ENCODE measurements around the gene OTOP3. TPM values are rescaled to one million over a fixed set of nuclear protein-coding genes. Genes with fewer than 3 reads are reported as not detected.
"Not testable (repeated sequence)": the region's sequence is repeated elsewhere in the genome, so short reads cannot be mapped to it uniquely, and the experiment has no call there.

The OTOP3 gene
- total RNA-seq, 1 experiment from 2014 or later, result not detected

GRCh38 chr17:74964246-74964761 lies 28.6 kb downstream of the OTOP3 start:
- no peaks in the 10 kb centered on the region for H3K9me2 ChIP-seq (replicated peaks; ENCODE audit: low read length)
- ChIA-PET CTCF (interaction anchor here (0.6 kb wide), 1 partner anchor 11 kb away, joined by 3 read pairs; no protein-coding TSS in a partner anchor), POLR2A (ENCODE audit: unreplicated experiment) (interaction anchor here (0.6 kb wide), 1 partner anchor 427 kb away, joined by 6 read pairs; no protein-coding TSS in a partner anchor)
- H3K9me3 ChIP-seq (ENCODE audit: low read length), result no peaks in the 10 kb centered on the region
- H3K4me3 ChIP-seq (ENCODE audit: low read length), result no peak overlapping the region
- BruUV-seq (replicated peaks), result no TSS peak
- peaks cover 16% of the 10 kb centered on the region for H3K4me1 ChIP-seq (ENCODE audit: insufficient read depth, low read length)
- H3K79me2 ChIP-seq (ENCODE audit: low read length), result no peaks in the 10 kb centered on the region
- ATAC-seq (no peak), DNase-seq (no peak)
- TF ChIP-seq CTCF (conservative IDR thresholded peaks at IDR 0.05; ENCODE audit: low read depth, low read length) (no peak), EZH2 (IDR thresholded peaks at IDR 0.05; ENCODE audit: low read length, unreplicated experiment) (no peak), EZH2phosphoT487 (IDR thresholded peaks at IDR 0.05; ENCODE audit: borderline replicate concordance, low read length) (no peak)
- no peaks in the 10 kb centered on the region for H3F3A ChIP-seq (ENCODE audit: low read length, unreplicated experiment)
- no peak overlapping the region for H2AFZ ChIP-seq (ENCODE audit: low read length)
- no peak overlapping the region for H3K27ac ChIP-seq (ENCODE audit: low read length)
- no peak overlapping the region for H3K4me2 ChIP-seq (ENCODE audit: low read length)
- no peaks in the 10 kb centered on the region for H4K20me1 ChIP-seq (ENCODE audit: low read length)
- no peaks in the 10 kb centered on the region for H3K27me3 ChIP-seq (ENCODE audit: low read length)
- H3K9ac ChIP-seq (ENCODE audit: low read length), result no peak overlapping the region
- intact Hi-C loops (cut with micrococcal nuclease), result loop anchor here (5.0 kb wide), 1 partner anchor 238 kb away; no protein-coding TSS in a partner anchor
- H3K36me3 ChIP-seq (ENCODE audit: low read depth, low read length), result no peaks in the 10 kb centered on the region

DNA sequence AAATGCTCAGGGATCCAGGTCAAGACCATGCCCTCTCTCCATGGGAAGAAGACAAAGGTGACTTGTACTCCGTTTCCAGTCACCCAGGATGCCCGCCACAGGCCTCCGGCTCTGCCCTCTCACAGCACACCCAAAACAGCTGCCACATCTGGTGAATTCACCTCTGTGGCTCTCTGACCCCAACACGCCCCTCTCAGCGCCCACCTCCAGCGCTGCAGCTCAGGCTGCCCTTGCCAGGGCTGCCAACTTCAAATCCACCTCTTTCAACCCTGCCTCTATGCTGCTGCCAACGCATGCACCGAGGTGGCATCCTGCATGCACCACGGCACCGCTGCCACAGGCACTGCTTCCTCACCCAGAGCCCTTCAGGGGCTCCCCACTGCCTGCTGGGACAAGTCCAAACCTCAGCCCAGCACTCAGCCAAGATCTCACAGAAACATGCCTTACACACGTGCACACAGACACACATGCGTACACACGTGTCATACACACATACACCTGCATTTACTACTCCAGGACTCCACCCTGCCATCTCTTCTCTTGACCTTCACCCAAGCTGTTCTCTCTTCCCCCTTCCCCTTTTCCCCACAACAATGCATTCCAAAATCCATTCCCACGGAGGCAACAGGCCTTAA lies 29.4 kb downstream of the OTOP3 start:
- no peak overlapping the region for H3K9ac ChIP-seq (ENCODE audit: low read length)
- H3K9me3 ChIP-seq (ENCODE audit: low read length), result no peaks in the 10 kb centered on the region
- DNase-seq (no peak), ATAC-seq (no peak)
- POLR2A ChIA-PET (ENCODE audit: unreplicated experiment), result no interaction called here
- H3K9me2 ChIP-seq (replicated peaks; ENCODE audit: low read length), result no peaks in the 10 kb centered on the region
- no peaks in the 10 kb centered on the region for H3F3A ChIP-seq (ENCODE audit: low read length, unreplicated experiment)
- CTCF ChIA-PET, result no interaction called here
- no peak overlapping the region for H3K27ac ChIP-seq (ENCODE audit: low read length)
- no peaks in the 10 kb centered on the region for H4K20me1 ChIP-seq (ENCODE audit: low read length)
- no peak overlapping the region for H2AFZ ChIP-seq (ENCODE audit: low read length)
- peaks cover 18% of the 10 kb centered on the region for H3K4me1 ChIP-seq (ENCODE audit: insufficient read depth, low read length)
- peaks cover 3% of the 10 kb centered on the region for H3K79me2 ChIP-seq (ENCODE audit: low read length)
- intact Hi-C loops (cut with micrococcal nuclease), result loop anchor here (5.0 kb wide), 1 partner anchor 237 kb away; no protein-coding TSS in a partner anchor
- no peak overlapping the region for H3K4me3 ChIP-seq (ENCODE audit: low read length)
- no peaks in the 10 kb centered on the region for H3K27me3 ChIP-seq (ENCODE audit: low read length)
- BruUV-seq (replicated peaks), result no TSS peak
- TF ChIP-seq CTCF (conservative IDR thresholded peaks at IDR 0.05; ENCODE audit: low read depth, low read length), result no peak
- no peak for TF ChIP-seq EZH2phosphoT487 (IDR thresholded peaks at IDR 0.05; ENCODE audit: borderline replicate concordance, low read length)
- no peak for TF ChIP-seq EZH2 (IDR thresholded peaks at IDR 0.05; ENCODE audit: low read length, unreplicated experiment)
- H3K36me3 ChIP-seq (ENCODE audit: low read depth, low read length), result no peaks in the 10 kb centered on the region
- H3K4me2 ChIP-seq (ENCODE audit: low read length), result no peak overlapping the region

DNA sequence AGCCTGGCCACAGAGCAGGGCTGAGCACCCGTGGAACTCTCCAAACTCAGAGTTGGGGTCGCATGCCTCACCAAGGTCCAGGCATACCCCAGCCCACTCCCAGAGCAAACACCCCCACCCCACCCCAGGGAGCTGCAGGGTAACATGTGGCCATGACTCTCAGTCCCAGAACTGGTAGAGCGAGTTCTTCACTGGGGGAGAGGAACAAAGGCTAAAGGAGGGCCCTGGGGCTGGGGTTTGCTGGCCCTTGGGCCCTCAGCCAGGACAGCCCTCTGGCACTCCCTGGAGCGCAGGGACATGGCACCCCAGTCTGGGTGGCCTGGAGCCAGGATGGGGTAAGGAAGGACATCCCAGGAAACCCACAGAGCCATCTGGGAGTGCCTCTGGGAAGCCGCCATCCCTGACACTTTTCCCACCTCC lies 32.7 kb downstream of the OTOP3 start:
- H3K36me3 ChIP-seq (ENCODE audit: low read depth, low read length), result no peaks in the 10 kb centered on the region
- H3K27me3 ChIP-seq (ENCODE audit: low read length), result no peaks in the 10 kb centered on the region
- ATAC-seq (peak; percentile 5; the same call in 1 of the 2 replicates), DNase-seq (peak; percentile 87)
- no peaks in the 10 kb centered on the region for H4K20me1 ChIP-seq (ENCODE audit: low read length)
- peaks cover 21% of the 10 kb centered on the region for H3K79me2 ChIP-seq (ENCODE audit: low read length)
- no peak overlapping the region for H3K4me3 ChIP-seq (ENCODE audit: low read length)
- no peaks in the 10 kb centered on the region for H3K9me3 ChIP-seq (ENCODE audit: low read length)
- ChIA-PET POLR2A (ENCODE audit: unreplicated experiment) (interaction anchor here (0.7 kb wide), 1 partner anchor 42 kb away, joined by 6 read pairs; no protein-coding TSS in a partner anchor), CTCF (no interaction called here)
- H3K4me1 ChIP-seq (ENCODE audit: insufficient read depth, low read length), result peaks cover 36% of the 10 kb centered on the region
- peak overlapping the region; percentile 35; the same call in 1 of the 2 replicates for H3K9ac ChIP-seq (ENCODE audit: low read length)
- no peaks in the 10 kb centered on the region for H3K9me2 ChIP-seq (replicated peaks; ENCODE audit: low read length)
- H3K4me2 ChIP-seq (ENCODE audit: low read length), result peak overlapping the region; percentile 42
- intact Hi-C loops (cut with micrococcal nuclease), result no loop called here
- no peak for TF ChIP-seq CTCF (conservative IDR thresholded peaks at IDR 0.05; ENCODE audit: low read depth, low read length)
- no peak for TF ChIP-seq EZH2 (IDR thresholded peaks at IDR 0.05; ENCODE audit: low read length, unreplicated experiment)
- H2AFZ ChIP-seq (ENCODE audit: low read length), result 0 out of 2 replicates have a peak overlapping the region, but pooled peaks have one; percentile 19
- BruUV-seq (replicated peaks), result no TSS peak
- peak overlapping the region; percentile 65 for H3K27ac ChIP-seq (ENCODE audit: low read length)
- no peaks in the 10 kb centered on the region for H3F3A ChIP-seq (ENCODE audit: low read length, unreplicated experiment)

DNA sequence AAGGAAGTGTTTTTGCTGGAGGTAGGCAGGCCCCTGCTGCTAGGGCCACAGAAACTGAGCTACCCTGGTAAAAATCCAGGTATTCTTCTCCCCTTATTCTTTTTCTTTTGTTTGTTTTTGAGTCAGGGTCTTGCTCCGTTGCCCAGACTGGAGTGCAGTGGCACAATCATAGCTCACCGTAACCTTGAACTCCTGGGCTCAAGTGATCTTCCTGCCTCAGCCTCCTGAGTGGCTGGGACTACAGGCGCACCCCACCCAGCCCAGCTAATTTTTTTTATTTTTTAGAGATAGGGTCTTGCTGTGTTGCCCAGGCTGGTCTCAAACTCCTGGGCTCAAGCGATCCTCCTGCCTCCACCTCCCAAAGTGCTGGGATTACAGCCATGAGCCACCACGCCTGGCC lies 33.8 kb downstream of the OTOP3 start:
- H3K9me2 ChIP-seq (replicated peaks; ENCODE audit: low read length); DNase-seq; H3K9ac ChIP-seq (ENCODE audit: low read length); CTCF ChIA-PET; H3K9me3 ChIP-seq (ENCODE audit: low read length); ATAC-seq; H3K27ac ChIP-seq (ENCODE audit: low read length); H3K4me3 ChIP-seq (ENCODE audit: low read length); BruUV-seq (replicated peaks); POLR2A ChIA-PET (ENCODE audit: unreplicated experiment); intact Hi-C loops (cut with micrococcal nuclease); H3K36me3 ChIP-seq (ENCODE audit: low read depth, low read length); H3K4me2 ChIP-seq (ENCODE audit: low read length); H3K27me3 ChIP-seq (ENCODE audit: low read length); H4K20me1 ChIP-seq (ENCODE audit: low read length); H2AFZ ChIP-seq (ENCODE audit: low read length); H3F3A ChIP-seq (ENCODE audit: low read length, unreplicated experiment): not testable (repeated sequence)
- Histone ChIP-seq H3K4me1 (ENCODE audit: insufficient read depth, low read length) (peaks cover 36% of the 10 kb centered on the region), H3K79me2 (ENCODE audit: low read length) (peaks cover 21% of the 10 kb centered on the region)

Measured in PC-3 (cell line).